HepG2 (cell line): ENCODE results near the gene FGF1. TPM values are rescaled to one million over a fixed set of nuclear protein-coding genes. Genes with fewer than 3 reads are reported as not detected.

Experiments
- ATAC-seq: fragments of 200-7000 bp; cut with Tn5 transposase; 3 replicates; pipeline ENCODE4 v1.9.1; 2020; ENCODE audit warnings: mild to moderate bottlenecking, moderate library complexity
- BruUV-seq: library from RNA; stranded (reverse); fragments of 400-500 nt; replicated peaks from 2 replicates; lab custom pipeline; 2021; lab: Mats Ljungman, UMichigan
- CTCF ChIA-PET: fragments of 300-600 bp; formaldehyde crosslinking; extraction: SDS; loops from one replicate; lab custom pipeline; 2021; ENCODE audit warnings: low total read pairs, inconsistent platforms, low intra/inter-chr PET ratio; lab: Yijun Ruan, JAX
- POLR2A ChIA-PET: fragments of 350-600 bp; sonication (Branson Sonifier 250); formaldehyde crosslinking; loops from one replicate; lab custom pipeline; 2020; ENCODE audit warnings: antibody characterized with exemption, inconsistent platforms; lab: Yijun Ruan, JAX
- DNase-seq: peaks from one replicate; pipeline ENCODE4 v3.0.0-alpha.2; 2015; ENCODE audit warnings: low spot score
- FAIRE-seq: peaks from 3 replicates; lab custom pipeline; 2011; peaks lifted over from hg19 to GRCh38; lab: Jason Lieb, UNC
- H2AFZ ChIP-seq: one replicate; pipeline ENCODE4 v1.6.1; 2011; ENCODE audit warnings: low read length, inconsistent platforms
- H3K27ac ChIP-seq: fragments of 300-600 bp; 3 replicates; pipeline ENCODE4 v1.8.0; 2011; ENCODE audit warnings: mixed run types, mild to moderate bottlenecking, mixed read lengths, low read length, inconsistent platforms; ENCODE audit not compliant: insufficient read depth; ENCODE audit errors: extremely low read length
- H3K27me3 ChIP-seq, 2 experiments: fragments of 200-600 bp in 1 of 2; 2 replicates in 1 of 2; 3 replicates in 1 of 2; pipeline versions ENCODE4 v1.6.0 to v1.8.0; 2011; ENCODE audit warnings: low read length in 2 of 2, mild to moderate bottlenecking in 2 of 2, moderate library complexity in 2 of 2, inconsistent platforms in 1 of 2; ENCODE audit not compliant: insufficient read depth in 2 of 2, control insufficient read depth in 1 of 2
- H3K36me3 ChIP-seq, 2 experiments: fragments of 200-600 bp in 1 of 2; replicated peaks in 1 of 2; 2 replicates in 1 of 2; 3 replicates in 1 of 2; pipeline versions ENCODE4 v1.5.1 to v1.8.0; 2011; ENCODE audit warnings: low read length in 2 of 2, inconsistent platforms in 1 of 2; ENCODE audit not compliant: insufficient read depth in 2 of 2, control insufficient read depth in 1 of 2
- H3K4me1 ChIP-seq: 2 replicates; pipeline ENCODE4 v1.5.1; 2012; ENCODE audit warnings: low read length, inconsistent platforms; ENCODE audit not compliant: insufficient read depth
- H3K4me2 ChIP-seq: 2 replicates; pipeline ENCODE4 v1.6.0; 2011; ENCODE audit warnings: low read depth, low read length, inconsistent platforms
- H3K4me3 ChIP-seq, 3 experiments: fragments of 200-600 bp in 1 of 3; sonication (generic), shearing (Covaris generic) in 1 of 3; replicated peaks in 1 of 3; 2 replicates each; pipeline ENCODE4 v1.5.1; 2011 to 2016; ENCODE audit warnings: low read length in 3 of 3, inconsistent platforms in 2 of 3, low read depth in 2 of 3, mild to moderate bottlenecking in 2 of 3, control low read depth in 1 of 3, mixed read lengths in 1 of 3; ENCODE audit not compliant: insufficient read depth in 1 of 3
- H3K79me2 ChIP-seq: one replicate; pipeline ENCODE4 v1.6.1; 2011; ENCODE audit warnings: low read length, inconsistent platforms; ENCODE audit not compliant: insufficient read depth
- H3K9ac ChIP-seq: 2 replicates; pipeline ENCODE4 v1.6.0; 2011; ENCODE audit warnings: mild to moderate bottlenecking, low read depth, low read length, inconsistent platforms; ENCODE audit not compliant: insufficient read depth
- H3K9me3 ChIP-seq: 2 replicates; pipeline ENCODE4 v1.5.1; 2012; ENCODE audit warnings: mild to moderate bottlenecking, low read length
- H4K20me1 ChIP-seq: 2 replicates; pipeline ENCODE4 v1.6.0; 2011; ENCODE audit warnings: inconsistent platforms, mild to moderate bottlenecking, low read length, moderate library complexity; ENCODE audit not compliant: insufficient read depth
- FOXP1 ChIP-seq, 2 experiments: fragments of 450-650 bp in 1 of 2; IDR thresholded peaks; 2 replicates each; pipeline ENCODE4 v1.6.1; 2017 to 2018; ENCODE audit warnings: antibody characterized with exemption in 1 of 2
- MZF1 ChIP-seq: sonication (generic); formaldehyde crosslinking; IDR thresholded peaks from 2 replicates; pipeline ENCODE4 v1.8.1; 2023; ENCODE audit warnings: mild to moderate bottlenecking, missing genetic modification reagents, borderline replicate concordance
- TEAD3 ChIP-seq: optimal IDR thresholded peaks from 2 replicates; pipeline ENCODE3; 2016; ENCODE audit warnings: borderline replicate concordance
- ZNF563 ChIP-seq: sonication (generic); formaldehyde crosslinking; IDR thresholded peaks from 2 replicates; pipeline ENCODE4 v1.8.0; 2022; ENCODE audit warnings: mild to moderate bottlenecking, moderate library complexity, missing genetic modification reagents
- ZNF878 ChIP-seq: sonication (generic); formaldehyde crosslinking; IDR thresholded peaks from 2 replicates; pipeline ENCODE4 v1.8.1; 2023; ENCODE audit warnings: mild to moderate bottlenecking, missing genetic modification reagents, moderate library complexity
- WGBS: methylation state at CpG from one replicate; pipeline ENCODE4 v1.1.6; 2017; ENCODE audit warnings: low lambda C conversion rate; 5-methylcytosine and 5-hydroxymethylcytosine counted together
- in situ Hi-C: cut with HindIII; loops from 2 replicates; pipeline ENCODE4 v1.10.0; 2017; ENCODE audit warnings: low pct_unique_long_range_greater_than_20kb; ENCODE audit not compliant: extremely low pct_ligation_motif_present
- intact Hi-C: fragments of 100-400 bp; cut with micrococcal nuclease; formaldehyde crosslinking; loops from one replicate; pipeline ENCODE4 v1.10.0; 2022; ENCODE audit not compliant: unreplicated experiment
- polyA plus RNA-seq, 8 experiments: library from polyadenylated mRNA; depleted of rRNA in 3 of 8; stranded (reverse) in 7 of 8; unstranded in 1 of 8; fragments of >200 nt; fragmentation: Illumina TruSeq in 4 of 8; extraction: Trizol in 4 of 8; gene quantifications; 2 replicates each; pipeline versions ENCODE4 v1.2.1 to v1.2.3, GENCODE V29; 2011 to 2016; ENCODE audit warnings: low read depth in 4 of 8, missing spikeins in 1 of 8, mixed read lengths in 1 of 8; ENCODE audit not compliant: insufficient read depth in 1 of 8
- total RNA-seq, 5 experiments: library from RNA; depleted of rRNA; stranded (reverse); fragments of >200 nt; fragmentation: Illumina TruSeq; extraction: Trizol; gene quantifications; 2 replicates each; pipeline ENCODE4 v1.2.3, GENCODE V29; 2016; ENCODE audit warnings: low read depth in 1 of 5
- TF ChIP-seq, protein P1 (sequence below): sonication (generic); formaldehyde crosslinking; IDR thresholded peaks from 2 replicates; pipeline ENCODE4 v1.5.1; 2020; ENCODE audit warnings: mild to moderate bottlenecking, moderate library complexity, missing genetic modification reagents
- TF ChIP-seq, protein P2 (sequence below): sonication (generic); formaldehyde crosslinking; IDR thresholded peaks from 2 replicates; pipeline ENCODE4 v1.5.1; 2020; ENCODE audit warnings: missing genetic modification reagents, mild to moderate bottlenecking, borderline replicate concordance
- TF ChIP-seq, protein P3 (sequence below): sonication (generic); formaldehyde crosslinking; conservative IDR thresholded peaks from 2 replicates; pipeline ENCODE4 v1.4.0; 2020; ENCODE audit warnings: missing genetic modification reagents
- TF ChIP-seq, protein P4 (sequence below): sonication (generic); formaldehyde crosslinking; IDR thresholded peaks from 2 replicates; pipeline ENCODE4 v1.5.0; 2020; ENCODE audit warnings: missing genetic modification reagents
- TF ChIP-seq, protein P5 (sequence below): sonication (generic); formaldehyde crosslinking; IDR thresholded peaks from 2 replicates; pipeline ENCODE4 v1.4.0; 2020; ENCODE audit warnings: missing genetic modification reagents
- TF ChIP-seq, protein P6 (sequence below): sonication (generic); formaldehyde crosslinking; IDR thresholded peaks from 2 replicates; pipeline ENCODE4 v1.4.0; 2020; ENCODE audit warnings: low read depth, mild to moderate bottlenecking, missing genetic modification reagents

Gene FGF1
- total and polyA plus RNA-seq, 2 of the 13 experiments (the other 11 are each of a cell fraction or from before 2014, with no cell fraction given) = not detected

DNA sequence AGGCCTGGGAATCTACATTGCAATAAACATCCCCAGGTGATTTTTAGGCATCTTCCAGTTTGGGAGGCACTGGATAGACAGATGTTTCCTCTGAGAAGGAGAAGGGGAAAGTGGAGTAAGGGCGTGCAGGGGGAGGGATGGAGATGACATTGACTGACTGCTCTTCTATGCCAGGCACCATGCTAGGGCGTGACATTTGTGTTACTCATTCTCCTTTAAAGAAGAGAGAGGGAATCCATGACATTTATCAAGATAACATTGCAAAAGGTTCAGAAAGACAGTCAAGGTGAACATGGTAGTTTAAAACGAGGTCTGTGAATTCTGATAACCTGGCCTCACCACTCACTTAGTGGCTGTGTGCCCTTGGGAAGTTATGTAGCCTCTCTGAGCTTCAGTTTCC is 35.8 kb downstream of the FGF1 start:
- peaks cover 0 to 6% of the 10 kb centered on the region in 2 experiments; a peak in 2 of 5 replicates for H3K27me3 ChIP-seq
- WGBS = 20% methylated on average over 3 of the region's 3 CpGs
- no peak overlapping the region for H3K4me2 ChIP-seq
- no peak overlapping the region for H2AFZ ChIP-seq
- ATAC-seq (no peak), FAIRE-seq (no peak), DNase-seq (no peak)
- no peaks in the 10 kb centered on the region for H3K9me3 ChIP-seq
- H3K9ac ChIP-seq = no peak overlapping the region
- no peaks in the 10 kb centered on the region for H3K4me1 ChIP-seq
- H3K79me2 ChIP-seq = no peaks in the 10 kb centered on the region
- CTCF ChIA-PET = no interaction called here
- H3K4me3 ChIP-seq = no peak overlapping the region
- POLR2A ChIA-PET = no interaction called here
- in situ Hi-C loops = no loop called here
- no peaks in the 10 kb centered on the region for H4K20me1 ChIP-seq
- intact Hi-C loops = no loop called here
- H3K27ac ChIP-seq = no peak overlapping the region
- H3K36me3 ChIP-seq = no peaks in the 10 kb centered on the region
- no TSS peak for BruUV-seq
- TF ChIP-seq, protein P1, sequence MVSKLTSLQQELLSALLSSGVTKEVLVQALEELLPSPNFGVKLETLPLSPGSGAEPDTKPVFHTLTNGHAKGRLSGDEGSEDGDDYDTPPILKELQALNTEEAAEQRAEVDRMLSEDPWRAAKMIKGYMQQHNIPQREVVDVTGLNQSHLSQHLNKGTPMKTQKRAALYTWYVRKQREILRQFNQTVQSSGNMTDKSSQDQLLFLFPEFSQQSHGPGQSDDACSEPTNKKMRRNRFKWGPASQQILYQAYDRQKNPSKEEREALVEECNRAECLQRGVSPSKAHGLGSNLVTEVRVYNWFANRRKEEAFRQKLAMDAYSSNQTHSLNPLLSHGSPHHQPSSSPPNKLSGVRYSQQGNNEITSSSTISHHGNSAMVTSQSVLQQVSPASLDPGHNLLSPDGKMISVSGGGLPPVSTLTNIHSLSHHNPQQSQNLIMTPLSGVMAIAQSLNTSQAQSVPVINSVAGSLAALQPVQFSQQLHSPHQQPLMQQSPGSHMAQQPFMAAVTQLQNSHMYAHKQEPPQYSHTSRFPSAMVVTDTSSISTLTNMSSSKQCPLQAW (CRISPR knock-in tag) = no peak
- TF ChIP-seq, protein P2, sequence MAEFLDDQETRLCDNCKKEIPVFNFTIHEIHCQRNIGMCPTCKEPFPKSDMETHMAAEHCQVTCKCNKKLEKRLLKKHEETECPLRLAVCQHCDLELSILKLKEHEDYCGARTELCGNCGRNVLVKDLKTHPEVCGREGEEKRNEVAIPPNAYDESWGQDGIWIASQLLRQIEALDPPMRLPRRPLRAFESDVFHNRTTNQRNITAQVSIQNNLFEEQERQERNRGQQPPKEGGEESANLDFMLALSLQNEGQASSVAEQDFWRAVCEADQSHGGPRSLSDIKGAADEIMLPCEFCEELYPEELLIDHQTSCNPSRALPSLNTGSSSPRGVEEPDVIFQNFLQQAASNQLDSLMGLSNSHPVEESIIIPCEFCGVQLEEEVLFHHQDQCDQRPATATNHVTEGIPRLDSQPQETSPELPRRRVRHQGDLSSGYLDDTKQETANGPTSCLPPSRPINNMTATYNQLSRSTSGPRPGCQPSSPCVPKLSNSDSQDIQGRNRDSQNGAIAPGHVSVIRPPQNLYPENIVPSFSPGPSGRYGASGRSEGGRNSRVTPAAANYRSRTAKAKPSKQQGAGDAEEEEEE (CRISPR knock-in tag) = no peak
- TF ChIP-seq, protein P3, sequence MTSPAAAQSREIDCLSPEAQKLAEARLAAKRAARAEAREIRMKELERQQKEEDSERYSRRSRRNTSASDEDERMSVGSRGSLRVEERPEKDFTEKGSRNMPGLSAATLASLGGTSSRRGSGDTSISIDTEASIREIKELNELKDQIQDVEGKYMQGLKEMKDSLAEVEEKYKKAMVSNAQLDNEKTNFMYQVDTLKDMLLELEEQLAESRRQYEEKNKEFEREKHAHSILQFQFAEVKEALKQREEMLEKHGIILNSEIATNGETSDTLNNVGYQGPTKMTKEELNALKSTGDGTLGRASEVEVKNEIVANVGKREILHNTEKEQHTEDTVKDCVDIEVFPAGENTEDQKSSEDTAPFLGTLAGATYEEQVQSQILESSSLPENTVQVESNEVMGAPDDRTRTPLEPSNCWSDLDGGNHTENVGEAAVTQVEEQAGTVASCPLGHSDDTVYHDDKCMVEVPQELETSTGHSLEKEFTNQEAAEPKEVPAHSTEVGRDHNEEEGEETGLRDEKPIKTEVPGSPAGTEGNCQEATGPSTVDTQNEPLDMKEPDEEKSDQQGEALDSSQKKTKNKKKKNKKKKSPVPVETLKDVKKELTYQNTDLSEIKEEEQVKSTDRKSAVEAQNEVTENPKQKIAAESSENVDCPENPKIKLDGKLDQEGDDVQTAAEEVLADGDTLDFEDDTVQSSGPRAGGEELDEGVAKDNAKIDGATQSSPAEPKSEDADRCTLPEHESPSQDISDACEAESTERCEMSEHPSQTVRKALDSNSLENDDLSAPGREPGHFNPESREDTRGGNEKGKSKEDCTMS (CRISPR knock-in tag) = no peak
- TF ChIP-seq TEAD3 (CRISPR knock-in tag) (no peak), ZNF878 (CRISPR knock-in tag) (no peak), ZNF563 (CRISPR knock-in tag) (no peak), MZF1 (no peak), FOXP1 (IDR thresholded peaks at IDR 0.05) (no peak), FOXP1 (CRISPR knock-in tag; IDR thresholded peaks at IDR 0.05) (no peak)
- TF ChIP-seq, protein P4, sequence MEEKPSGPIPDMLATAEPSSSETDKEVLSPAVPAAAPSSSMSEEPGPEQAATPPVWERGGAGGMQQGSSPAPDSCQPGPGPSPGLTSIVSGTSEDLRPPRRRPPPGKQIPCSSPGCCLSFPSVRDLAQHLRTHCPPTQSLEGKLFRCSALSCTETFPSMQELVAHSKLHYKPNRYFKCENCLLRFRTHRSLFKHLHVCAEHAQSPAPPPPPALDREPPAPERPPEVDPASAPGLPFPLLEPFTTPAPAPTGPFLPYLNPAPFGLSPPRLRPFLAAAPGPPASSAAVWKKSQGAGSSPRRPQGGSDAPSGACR (CRISPR knock-in tag) = no peak
- TF ChIP-seq, protein P5, sequence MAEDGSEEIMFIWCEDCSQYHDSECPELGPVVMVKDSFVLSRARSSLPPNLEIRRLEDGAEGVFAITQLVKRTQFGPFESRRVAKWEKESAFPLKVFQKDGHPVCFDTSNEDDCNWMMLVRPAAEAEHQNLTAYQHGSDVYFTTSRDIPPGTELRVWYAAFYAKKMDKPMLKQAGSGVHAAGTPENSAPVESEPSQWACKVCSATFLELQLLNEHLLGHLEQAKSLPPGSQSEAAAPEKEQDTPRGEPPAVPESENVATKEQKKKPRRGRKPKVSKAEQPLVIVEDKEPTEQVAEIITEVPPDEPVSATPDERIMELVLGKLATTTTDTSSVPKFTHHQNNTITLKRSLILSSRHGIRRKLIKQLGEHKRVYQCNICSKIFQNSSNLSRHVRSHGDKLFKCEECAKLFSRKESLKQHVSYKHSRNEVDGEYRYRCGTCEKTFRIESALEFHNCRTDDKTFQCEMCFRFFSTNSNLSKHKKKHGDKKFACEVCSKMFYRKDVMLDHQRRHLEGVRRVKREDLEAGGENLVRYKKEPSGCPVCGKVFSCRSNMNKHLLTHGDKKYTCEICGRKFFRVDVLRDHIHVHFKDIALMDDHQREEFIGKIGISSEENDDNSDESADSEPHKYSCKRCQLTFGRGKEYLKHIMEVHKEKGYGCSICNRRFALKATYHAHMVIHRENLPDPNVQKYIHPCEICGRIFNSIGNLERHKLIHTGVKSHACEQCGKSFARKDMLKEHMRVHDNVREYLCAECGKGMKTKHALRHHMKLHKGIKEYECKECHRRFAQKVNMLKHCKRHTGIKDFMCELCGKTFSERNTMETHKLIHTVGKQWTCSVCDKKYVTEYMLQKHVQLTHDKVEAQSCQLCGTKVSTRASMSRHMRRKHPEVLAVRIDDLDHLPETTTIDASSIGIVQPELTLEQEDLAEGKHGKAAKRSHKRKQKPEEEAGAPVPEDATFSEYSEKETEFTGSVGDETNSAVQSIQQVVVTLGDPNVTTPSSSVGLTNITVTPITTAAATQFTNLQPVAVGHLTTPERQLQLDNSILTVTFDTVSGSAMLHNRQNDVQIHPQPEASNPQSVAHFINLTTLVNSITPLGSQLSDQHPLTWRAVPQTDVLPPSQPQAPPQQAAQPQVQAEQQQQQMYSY (CRISPR knock-in tag) = no peak
- TF ChIP-seq, protein P6, sequence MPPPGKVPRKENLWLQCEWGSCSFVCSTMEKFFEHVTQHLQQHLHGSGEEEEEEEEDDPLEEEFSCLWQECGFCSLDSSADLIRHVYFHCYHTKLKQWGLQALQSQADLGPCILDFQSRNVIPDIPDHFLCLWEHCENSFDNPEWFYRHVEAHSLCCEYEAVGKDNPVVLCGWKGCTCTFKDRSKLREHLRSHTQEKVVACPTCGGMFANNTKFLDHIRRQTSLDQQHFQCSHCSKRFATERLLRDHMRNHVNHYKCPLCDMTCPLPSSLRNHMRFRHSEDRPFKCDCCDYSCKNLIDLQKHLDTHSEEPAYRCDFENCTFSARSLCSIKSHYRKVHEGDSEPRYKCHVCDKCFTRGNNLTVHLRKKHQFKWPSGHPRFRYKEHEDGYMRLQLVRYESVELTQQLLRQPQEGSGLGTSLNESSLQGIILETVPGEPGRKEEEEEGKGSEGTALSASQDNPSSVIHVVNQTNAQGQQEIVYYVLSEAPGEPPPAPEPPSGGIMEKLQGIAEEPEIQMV (CRISPR knock-in tag) = no peak
